ENCODE data around the gene DPP9.

- TF ChIP-seq CTCF (IDR thresholded peaks at IDR 0.05) (no peak), EP300 (IDR thresholded peaks at IDR 0.05) (no peak), POLR2A (IDR thresholded peaks at IDR 0.05; ENCODE audit: low read length) (no peak), EHF (CRISPR knock-in tag; IDR thresholded peaks at IDR 0.05) (no peak)
These were observed 39.1 kb downstream of the DPP9 start for GRCh38 chr19:4684312-4685095.

Measured in A549 (cell line).